CD14-positive monocyte (primary cell): Measurements from ENCODE around the gene EID1. TPM values are rescaled to one million over a fixed set of nuclear protein-coding genes. Genes with fewer than 3 reads are reported as not detected.
"Not testable (repeated sequence)": the region's sequence is repeated elsewhere in the genome, so short reads cannot be mapped to it uniquely, and the experiment has no call there.

ENCODE experiments used
- DNase-seq, 3 donors: peaks; one replicate each; pipeline ENCODE4 v3.0.0-alpha.2; 2011 to 2022
- H2AFZ ChIP-seq: 2 replicates; pipeline ENCODE4 v1.6.0; 2012; ENCODE audit warnings: mild to moderate bottlenecking, low read depth, low read length, inconsistent platforms; ENCODE audit not compliant: insufficient read depth, poor library complexity, severe bottlenecking
- H3K27ac ChIP-seq, 2 donors: 1 replicate in 1 of 2; 2 replicates in 1 of 2; pipeline ENCODE4 v1.5.1; 2012 to 2013; ENCODE audit warnings: low read length in 2 of 2, control low read depth in 1 of 2, inconsistent platforms in 1 of 2, low read depth in 1 of 2, mild to moderate bottlenecking in 1 of 2
- H3K27me3 ChIP-seq, 2 donors: one replicate each; pipeline versions ENCODE4 v1.6.0 to v1.6.1; 2011 to 2013; ENCODE audit warnings: low read length in 2 of 2; ENCODE audit not compliant: control insufficient read depth in 2 of 2, insufficient read depth in 2 of 2
- H3K36me3 ChIP-seq, 2 donors: replicated peaks in 1 of 2; 1 replicate in 1 of 2; 2 replicates in 1 of 2; pipeline versions ENCODE4 v1.5.1 to v1.6.1; 2012 to 2013; ENCODE audit warnings: low read length in 2 of 2, control low read depth in 1 of 2, inconsistent platforms in 1 of 2, mild to moderate bottlenecking in 1 of 2; ENCODE audit not compliant: insufficient read depth in 2 of 2, control insufficient read depth in 1 of 2
- H3K4me1 ChIP-seq, 2 donors: 1 replicate in 1 of 2; 2 replicates in 1 of 2; pipeline versions ENCODE4 v1.5.1 to v1.6.1; 2012 to 2013; ENCODE audit warnings: low read length in 2 of 2, control low read depth in 1 of 2, inconsistent platforms in 1 of 2, mild to moderate bottlenecking in 1 of 2, moderate library complexity in 1 of 2; ENCODE audit not compliant: insufficient read depth in 2 of 2, control insufficient read depth in 1 of 2
- H3K4me2 ChIP-seq: replicated peaks from 2 replicates; pipeline ENCODE3; 2012; ENCODE audit warnings: low read length, moderate library complexity, mild to moderate bottlenecking; ENCODE audit not compliant: poor library complexity, severe bottlenecking; ENCODE audit errors: extremely low read depth
- H3K4me3 ChIP-seq, 3 experiments: fragments of 200-600 bp in 1 of 3; sonication (generic) in 1 of 3; replicated peaks in 1 of 3; 1 replicate in 2 of 3; 2 replicates in 1 of 3; pipeline ENCODE4 v1.5.1; 2011 to 2013; ENCODE audit warnings: low read length in 3 of 3, mild to moderate bottlenecking in 3 of 3, control low read depth in 2 of 3, low read depth in 2 of 3, inconsistent platforms in 1 of 3, moderate library complexity in 1 of 3
- H3K79me2 ChIP-seq: 2 replicates; pipeline ENCODE4 v1.6.0; 2012; ENCODE audit warnings: mild to moderate bottlenecking, control low read depth, inconsistent platforms, low read length, moderate library complexity; ENCODE audit not compliant: insufficient read depth
- H3K9ac ChIP-seq: 2 replicates; pipeline ENCODE4 v1.6.0; 2017; ENCODE audit warnings: low read length, mild to moderate bottlenecking; ENCODE audit not compliant: insufficient read depth, poor library complexity, severe bottlenecking
- H3K9me3 ChIP-seq, 2 donors: replicated peaks in 1 of 2; 1 replicate in 1 of 2; 2 replicates in 1 of 2; pipeline versions ENCODE4 v1.5.1 to v1.6.1; 2012 to 2013; ENCODE audit warnings: low read length in 2 of 2, control low read depth in 1 of 2; ENCODE audit not compliant: control insufficient read depth in 1 of 2, insufficient read depth in 1 of 2
- H4K20me1 ChIP-seq: 2 replicates; pipeline ENCODE4 v1.6.0; 2012; ENCODE audit warnings: mild to moderate bottlenecking, low read length, control low read depth, moderate library complexity; ENCODE audit not compliant: insufficient read depth
- H3K27ac Mint-ChIP-seq, 7 donors: one replicate each; pipeline ENCODE4 v1.8.0; 2020; ENCODE audit warnings: mild to moderate bottlenecking in 7 of 7, mixed read lengths in 7 of 7, moderate library complexity in 6 of 7, inconsistent platforms in 2 of 7
- H3K27me3 Mint-ChIP-seq, 3 donors: one replicate each; pipeline ENCODE4 v1.8.0; 2021 to 2022; ENCODE audit warnings: low read depth in 3 of 3, mild to moderate bottlenecking in 3 of 3, mixed read lengths in 3 of 3, moderate library complexity in 3 of 3, inconsistent platforms in 1 of 3
- H3K36me3 Mint-ChIP-seq, 2 donors: one replicate each; pipeline ENCODE4 v1.8.0; 2020; ENCODE audit warnings: mixed read lengths in 2 of 2, inconsistent platforms in 1 of 2, mild to moderate bottlenecking in 1 of 2
- H3K4me1 Mint-ChIP-seq: one replicate; pipeline ENCODE4 v1.8.0; 2020; ENCODE audit warnings: mild to moderate bottlenecking, mixed read lengths
- H3K4me3 Mint-ChIP-seq, 2 donors: one replicate each; pipeline ENCODE4 v1.8.0; 2020; ENCODE audit warnings: mild to moderate bottlenecking in 2 of 2, mixed read lengths in 2 of 2, moderate library complexity in 1 of 2
- H3K9me3 Mint-ChIP-seq, 7 donors: one replicate each; pipeline ENCODE4 v1.8.0; 2020 to 2022; ENCODE audit warnings: mixed read lengths in 7 of 7, mild to moderate bottlenecking in 6 of 7, moderate library complexity in 6 of 7, inconsistent platforms in 2 of 7
- CTCF ChIP-seq: fragments of 200-600 bp; IDR thresholded peaks from one replicate; pipeline ENCODE4 v1.8.0; 2022; ENCODE audit warnings: antibody characterized with exemption, mild to moderate bottlenecking
- WGBS: methylation state at CpG from one replicate; pipeline ENCODE4 v1.1.5; 2013; ENCODE audit warnings: missing lambda C conversion rate; ENCODE audit not compliant: insufficient coverage; 5-methylcytosine and 5-hydroxymethylcytosine counted together
- intact Hi-C, 2 donors: fragments of 100-400 bp; cut with micrococcal nuclease; formaldehyde crosslinking; loops; one replicate each; pipeline versions ENCODE4 v1.15.0 to v1.15.1; 2023
- polyA plus RNA-seq, 3 donors: library from polyadenylated mRNA; depleted of rRNA in 1 of 3; unstranded in 2 of 3; stranded (reverse) in 1 of 3; fragments of 300-500 nt in 2 of 3; fragments of >200 nt in 1 of 3; fragmentation: Illumina TruSeq in 2 of 3; gene quantifications; 1 replicate in 2 of 3; 2 replicates in 1 of 3; pipeline ENCODE4 v1.2.3, GENCODE V29; 2012 to 2021

Gene EID1
- polyA plus RNA-seq, 3 donors, result 41.2 to 182 (median 181) TPM

GRCh38 chr15:48850648-48851047, 27.3 kb upstream of the EID1 start:
- H3K27me3 Mint-ChIP-seq, result no peaks in the 10 kb centered on the region
- Histone ChIP-seq H3K79me2 (no peaks in the 10 kb centered on the region), H3K9ac (no peak overlapping the region), H3K27ac (no peak overlapping the region), H4K20me1 (no peaks in the 10 kb centered on the region), H3K36me3 (no peaks in the 10 kb centered on the region), H3K4me3 (no peak overlapping the region), H3K4me2 (no peak overlapping the region), H3K27me3 (no peaks in the 10 kb centered on the region), H3K9me3 (no peaks in the 10 kb centered on the region), H2AFZ (no peak overlapping the region), H3K4me1 (no peaks in the 10 kb centered on the region)
- H3K27ac Mint-ChIP-seq, result no peak overlapping the region
- WGBS, result 83% methylated on average over 1 of the region's 2 CpGs
- H3K9me3 Mint-ChIP-seq, result peaks cover 0 to 3% (median 0%) of the 10 kb centered on the region in 7 donors
- H3K36me3 Mint-ChIP-seq, result no peaks in the 10 kb centered on the region
- no peak for TF ChIP-seq CTCF
- no peaks in the 10 kb centered on the region for H3K4me1 Mint-ChIP-seq
- H3K4me3 Mint-ChIP-seq, result no peak overlapping the region
- intact Hi-C loops, result no loop called here
- no peak for DNase-seq

- no peaks in the 10 kb centered on the region for H3K36me3 Mint-ChIP-seq
- no peak for DNase-seq
- Histone ChIP-seq H3K4me3 (no peak overlapping the region), H3K4me2 (no peak overlapping the region), H3K79me2 (no peaks in the 10 kb centered on the region), H3K36me3 (no peaks in the 10 kb centered on the region), H3K9ac (no peak overlapping the region), H3K9me3 (no peaks in the 10 kb centered on the region), H3K27ac (no peak overlapping the region), H4K20me1 (no peaks in the 10 kb centered on the region), H3K4me1 (no peaks in the 10 kb centered on the region), H3K27me3 (no peaks in the 10 kb centered on the region), H2AFZ (no peak overlapping the region)
- no peaks in the 10 kb centered on the region for H3K27me3 Mint-ChIP-seq
- H3K4me3 Mint-ChIP-seq, result no peak overlapping the region
- peaks cover 0 to 3% (median 0%) of the 10 kb centered on the region in 7 donors for H3K9me3 Mint-ChIP-seq
- H3K4me1 Mint-ChIP-seq, result no peaks in the 10 kb centered on the region
- TF ChIP-seq CTCF, result no peak
- intact Hi-C loops, result no loop called here
- no peak overlapping the region for H3K27ac Mint-ChIP-seq
These were observed 26.0 kb upstream of the EID1 start for GRCh38 chr15:48851956-48852355.

- peak overlapping the region in 1 of 7 donors; percentile 37 for H3K27ac Mint-ChIP-seq
- no CpG with 5 or more reads among the region's 3 CpGs for WGBS
These were observed 23.5 kb upstream of the EID1 start for GRCh38 chr15:48854434-48854833.

More at GRCh38 chr15:48854434-48854833, 23.5 kb upstream of the EID1 start:
- H3K4me3 Mint-ChIP-seq, H4K20me1 ChIP-seq, H3K27ac ChIP-seq, H3K4me3 ChIP-seq, DNase-seq, H3K9me3 ChIP-seq, H3K4me1 ChIP-seq, H3K36me3 ChIP-seq, H3K79me2 ChIP-seq, H3K27me3 ChIP-seq, H3K9ac ChIP-seq, H3K9me3 Mint-ChIP-seq, H2AFZ ChIP-seq, H3K4me2 ChIP-seq, H3K27me3 Mint-ChIP-seq, H3K4me1 Mint-ChIP-seq, H3K36me3 Mint-ChIP-seq, intact Hi-C loops: not testable (repeated sequence)
